Pancreas (tissue), 10 donors: ENCODE measurements around the gene METTL22. TPM values are rescaled to one million over a fixed set of nuclear protein-coding genes. Genes with fewer than 3 reads are reported as not detected.

Experiments used
- ATAC-seq, 4 donors: fragments of 200-7000 bp; cut with Tn5 transposase; one replicate each; pipeline versions ENCODE4 v1.8.0 to v1.9.1; 2020; ENCODE audit warnings: mild to moderate bottlenecking in 4 of 4, moderate library complexity in 4 of 4
- DNase-seq, 6 donors: peaks; one replicate each; pipeline ENCODE4 v3.0.0-alpha.2; 2020
- FAIRE-seq: peaks from 2 replicates; lab custom pipeline; 2012; peaks lifted over from hg19 to GRCh38; lab: Jason Lieb, UNC
- H3K27ac ChIP-seq, 4 donors: fragments of 200-600 bp; sonication (generic); 1 replicate in 3 of 4; 2 replicates in 1 of 4; pipeline versions ENCODE4 v1.5.0 to v1.8.0; 2020
- H3K27me3 ChIP-seq, 4 donors: fragments of 200-600 bp; one replicate each; pipeline ENCODE4 v1.8.0; 2021
- H3K36me3 ChIP-seq, 3 donors: fragments of 200-600 bp; sonication (generic) in 1 of 3; one replicate each; pipeline versions ENCODE4 v1.5.0 to v1.8.0; 2020 to 2021
- H3K4me1 ChIP-seq, 3 donors: fragments of 200-600 bp; one replicate each; pipeline ENCODE4 v1.8.0; 2021
- H3K4me3 ChIP-seq, 4 donors: fragments of 200-600 bp; sonication (generic) in 2 of 4; one replicate each; pipeline versions ENCODE4 v1.5.0 to v1.8.0; 2020 to 2021
- H3K9me3 ChIP-seq, 4 donors: fragments of 200-600 bp; one replicate each; pipeline ENCODE4 v1.8.0; 2021
- WGBS, 2 donors: extraction: QIAGEN DNeasy Blood & Tissue Kit; methylation state at CpG; one replicate each; pipeline ENCODE4 v1.1.7; 2013; 5-methylcytosine and 5-hydroxymethylcytosine counted together
- intact Hi-C, 3 donors: fragments of 100-400 bp; cut with DNase I; formaldehyde crosslinking; loops; one replicate each; pipeline versions ENCODE4 v1.11.1 to v1.14.2; 2022
- polyA plus RNA-seq, 2 donors: library from polyadenylated mRNA; stranded (reverse); fragments of 200-250 nt; gene quantifications; one replicate each; pipeline ENCODE4 v1.2.3, GENCODE V29; 2013
- total RNA-seq, 6 donors: library from RNA; stranded (reverse); fragmentation: NEBNext Ultra II Directional in 4 of 6; extraction: Animal tissue kit (Norgen Biotek cat#: 25700) in 4 of 6; gene quantifications; one replicate each; pipeline versions ENCODE4 v1.2.1 to v1.2.4, GENCODE V29; 2021 to 2023
- TF ChIP-seq, protein P1 (sequence below), 4 donors: fragments of 200-600 bp; sonication (generic) in 3 of 4; IDR thresholded peaks; one replicate each; pipeline versions ENCODE4 v1.5.0 to v1.8.0; 2021; ENCODE audit warnings: antibody characterized with exemption in 4 of 4
- donor health status: healthy with polysubstance abuse.
- donor health status: DM: no; HTN: no; CAD: no; lungs with moderate emphysema.
- donor health status: DM: no; HTN: no; CAD: no.
- donor health status: control.
- donor health status: control.
- donor health status: Bipolar disorder and iron deficiency.
- donor health status: DM: yes; HTN: yes; CAD: no.
- donor health status: DM: no; HTN: no; CAD: no.
- donor health status: DM: no; HTN: no; CAD: no.
- donor health status: DM: yes; HTN: yes; CAD: no.

METTL22 gene
- total and polyA plus RNA-seq, 8 donors: 9.7 to 38.9 (median 16.2) TPM

DNA sequence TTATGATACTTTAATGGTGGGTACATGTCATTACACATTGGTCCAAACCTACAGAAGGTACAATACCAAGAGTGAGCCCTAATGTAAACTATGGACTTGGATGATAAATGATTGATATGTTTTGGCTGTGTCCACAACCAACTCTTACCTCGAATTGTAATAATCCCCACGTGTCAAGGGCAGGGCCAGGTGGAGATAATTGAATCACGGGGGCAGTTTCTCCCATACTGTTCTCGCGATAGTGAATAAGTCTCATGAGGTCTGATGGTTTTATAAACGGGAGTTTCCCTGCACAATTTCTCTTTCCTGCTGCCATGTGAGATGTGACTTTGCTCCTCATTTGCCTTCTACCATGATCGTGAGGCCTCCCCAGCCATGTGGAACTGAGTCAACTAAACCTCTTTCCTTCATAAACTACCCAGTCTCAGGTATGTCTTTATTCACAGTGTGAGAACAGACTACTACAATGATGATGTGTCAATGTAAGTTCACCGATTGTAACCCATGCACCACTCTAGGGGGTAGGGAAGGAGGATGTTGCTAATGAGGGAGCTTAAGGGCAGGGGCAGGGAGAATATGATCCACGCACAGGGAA is 7.0 kb upstream of the METTL22 start:
- Histone ChIP-seq H3K4me1 (no peaks in the 10 kb centered on the region), H3K9me3 (no peaks in the 10 kb centered on the region), H3K27me3 (no peaks in the 10 kb centered on the region), H3K27ac (no peak overlapping the region), H3K36me3 (no peaks in the 10 kb centered on the region), H3K4me3 (no peak overlapping the region)
- FAIRE-seq (no peak), ATAC-seq (no peak), DNase-seq (no peak)
- intact Hi-C loops: loop anchor here in 1 of 3 donors (10.0 kb wide), 1 partner anchor 50 kb away; no protein-coding TSS in a partner anchor
- WGBS, 2 donors: 34 to 36% methylated on average over 9 of the region's 9 CpGs
- TF ChIP-seq, protein P1, sequence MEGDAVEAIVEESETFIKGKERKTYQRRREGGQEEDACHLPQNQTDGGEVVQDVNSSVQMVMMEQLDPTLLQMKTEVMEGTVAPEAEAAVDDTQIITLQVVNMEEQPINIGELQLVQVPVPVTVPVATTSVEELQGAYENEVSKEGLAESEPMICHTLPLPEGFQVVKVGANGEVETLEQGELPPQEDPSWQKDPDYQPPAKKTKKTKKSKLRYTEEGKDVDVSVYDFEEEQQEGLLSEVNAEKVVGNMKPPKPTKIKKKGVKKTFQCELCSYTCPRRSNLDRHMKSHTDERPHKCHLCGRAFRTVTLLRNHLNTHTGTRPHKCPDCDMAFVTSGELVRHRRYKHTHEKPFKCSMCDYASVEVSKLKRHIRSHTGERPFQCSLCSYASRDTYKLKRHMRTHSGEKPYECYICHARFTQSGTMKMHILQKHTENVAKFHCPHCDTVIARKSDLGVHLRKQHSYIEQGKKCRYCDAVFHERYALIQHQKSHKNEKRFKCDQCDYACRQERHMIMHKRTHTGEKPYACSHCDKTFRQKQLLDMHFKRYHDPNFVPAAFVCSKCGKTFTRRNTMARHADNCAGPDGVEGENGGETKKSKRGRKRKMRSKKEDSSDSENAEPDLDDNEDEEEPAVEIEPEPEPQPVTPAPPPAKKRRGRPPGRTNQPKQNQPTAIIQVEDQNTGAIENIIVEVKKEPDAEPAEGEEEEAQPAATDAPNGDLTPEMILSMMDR (IDR thresholded peaks at IDR 0.05): no peak

DNA sequence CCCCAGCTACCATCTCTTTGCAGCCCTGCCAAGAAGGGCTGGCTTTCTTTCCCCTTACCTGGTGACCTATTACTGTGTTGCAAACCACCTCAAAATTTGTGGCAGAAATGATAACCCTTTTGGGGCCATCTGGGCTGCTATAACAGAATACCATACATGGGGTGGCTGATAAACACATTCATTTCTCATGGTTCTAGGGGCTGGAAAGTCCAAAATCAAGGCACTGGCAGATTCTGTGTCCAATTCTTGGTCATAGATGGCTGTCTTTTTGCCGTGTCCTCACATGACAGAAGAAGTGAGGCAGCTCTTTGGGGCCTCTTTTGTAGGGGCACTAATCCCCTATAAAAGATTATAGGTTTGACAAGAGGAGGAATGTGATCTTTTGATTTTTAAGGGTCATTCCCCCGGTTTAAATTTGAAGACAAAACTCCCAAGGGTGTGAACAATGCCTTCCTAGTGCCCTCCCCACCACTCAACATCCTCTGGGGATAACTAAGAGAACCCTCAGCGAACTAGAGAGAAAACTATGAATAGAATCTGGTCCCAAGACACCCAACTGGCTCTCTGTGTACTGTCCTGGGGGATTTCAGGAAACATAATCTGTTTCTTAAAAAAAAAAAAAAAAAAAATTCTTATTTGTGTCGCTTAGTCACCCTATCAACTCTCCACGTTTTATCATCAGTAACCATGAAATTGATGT is 1.7 kb upstream of the METTL22 start:
- Histone ChIP-seq H3K27ac (no peak overlapping the region), H3K9me3 (no peaks in the 10 kb centered on the region), H3K36me3 (no peaks in the 10 kb centered on the region), H3K4me3 (no peak overlapping the region), H3K27me3 (no peaks in the 10 kb centered on the region), H3K4me1 (peaks cover 0 to 13% (median 10%) of the 10 kb centered on the region in 3 donors)
- DNase-seq (no peak), FAIRE-seq (no peak), ATAC-seq (no peak)
- TF ChIP-seq, protein P1 (IDR thresholded peaks at IDR 0.05): no peak
- intact Hi-C loops: loop anchor here in 1 of 3 donors (10.0 kb wide), 1 partner anchor 55 kb away; no protein-coding TSS in a partner anchor
- 65 to 69% methylated on average over 5 of the region's 5 CpGs for WGBS, 2 donors

DNA sequence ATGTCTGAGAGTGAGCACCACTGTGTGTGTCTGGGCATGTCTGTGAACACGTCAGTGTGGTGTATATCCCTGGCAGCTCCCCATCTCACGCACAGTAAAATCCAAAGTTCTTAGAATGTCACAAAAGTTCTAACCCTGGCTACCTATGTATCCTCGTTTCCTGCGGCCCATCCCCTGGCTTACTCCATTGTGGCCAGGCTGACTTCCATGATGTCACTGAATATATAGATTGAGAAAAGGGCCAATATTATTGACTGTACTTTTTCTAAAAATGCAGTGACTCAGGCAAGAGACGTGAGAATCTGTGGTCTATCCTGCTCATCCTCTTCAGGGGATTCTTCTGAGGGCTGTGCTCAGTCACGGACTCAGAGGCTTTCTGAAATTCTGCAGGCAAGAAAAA is 963 bp upstream of the METTL22 start:
- no peaks in the 10 kb centered on the region for H3K27me3 ChIP-seq
- peaks cover 0 to 13% (median 10%) of the 10 kb centered on the region in 3 donors for H3K4me1 ChIP-seq
- no peaks in the 10 kb centered on the region for H3K9me3 ChIP-seq
- no peak overlapping the region for H3K27ac ChIP-seq
- FAIRE-seq: no peak
- TF ChIP-seq, protein P1 (IDR thresholded peaks at IDR 0.05): no peak
- no peak for ATAC-seq
- DNase-seq: no peak
- no peak overlapping the region for H3K4me3 ChIP-seq
- intact Hi-C loops: no loop called here
- WGBS, 2 donors: 65 to 72% methylated on average over 6 of the region's 6 CpGs
- no peaks in the 10 kb centered on the region for H3K36me3 ChIP-seq

DNA sequence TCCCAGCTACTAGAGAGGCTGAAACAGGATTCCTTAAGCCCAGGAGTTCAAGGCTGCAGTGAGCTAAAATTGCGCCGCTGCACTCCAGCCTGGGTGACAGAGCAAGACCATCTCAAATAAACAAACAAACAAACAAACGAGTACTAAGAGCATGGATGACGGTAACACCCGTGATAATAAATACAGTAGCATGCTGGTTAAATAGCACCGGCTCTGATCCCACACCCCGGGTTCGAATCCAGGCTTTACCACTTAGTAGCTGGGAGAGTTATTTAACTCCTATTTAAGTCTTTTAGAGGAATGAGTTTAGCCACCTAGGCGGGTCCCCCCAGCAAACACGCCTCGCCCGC is 301 bp upstream of the METTL22 start:
- no peaks in the 10 kb centered on the region for H3K9me3 ChIP-seq
- peak overlapping the region in 3 of 4 donors; percentile 60 to 78 (median 67) for H3K27ac ChIP-seq
- peaks cover 0 to 4% (median 0%) of the 10 kb centered on the region in 3 donors for H3K36me3 ChIP-seq
- intact Hi-C loops: no loop called here
- DNase-seq: no peak
- FAIRE-seq: no peak
- TF ChIP-seq, protein P1 (IDR thresholded peaks at IDR 0.05): no peak
- no peaks in the 10 kb centered on the region for H3K27me3 ChIP-seq
- H3K4me3 ChIP-seq: peak overlapping the region; percentile 77 to 98 (median 94)
- H3K4me1 ChIP-seq: peaks cover 0 to 13% (median 10%) of the 10 kb centered on the region in 3 donors
- ATAC-seq: no peak
- 17% methylated on average over 12 of the region's 12 CpGs for WGBS, 2 donors

DNA sequence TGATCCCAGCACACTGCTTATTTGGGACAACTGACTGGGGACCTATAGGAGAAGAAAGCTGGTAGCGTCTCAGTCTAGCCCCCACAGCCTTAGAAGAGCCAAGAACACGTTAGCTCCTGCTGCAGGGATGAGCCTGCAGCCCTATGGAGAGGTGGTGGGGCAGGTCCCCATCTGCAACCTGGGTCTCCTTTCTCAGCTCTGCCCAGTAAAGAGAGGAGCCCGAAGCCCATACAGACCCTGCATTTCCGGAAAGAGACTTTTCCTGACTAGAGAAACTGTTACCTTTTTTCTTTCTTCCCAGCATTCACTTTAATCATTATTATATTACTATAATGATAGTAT is 788 bp downstream of the METTL22 start:
- 3 to 4% methylated on average over 4 of the region's 4 CpGs for WGBS, 2 donors
- no peak for FAIRE-seq
- peak; percentile 18 to 38 (median 22) for ATAC-seq
- Histone ChIP-seq H3K27ac (no peak overlapping the region), H3K4me3 (peak overlapping the region; percentile 77 to 98 (median 94)), H3K36me3 (peaks cover 0 to 14% (median 0%) of the 10 kb centered on the region in 3 donors), H3K9me3 (no peaks in the 10 kb centered on the region), H3K4me1 (peaks cover 0 to 13% (median 10%) of the 10 kb centered on the region in 3 donors), H3K27me3 (no peaks in the 10 kb centered on the region)
- TF ChIP-seq, protein P1 (IDR thresholded peaks at IDR 0.05): no peak
- intact Hi-C loops: no loop called here
- no peak for DNase-seq
